NCI-H226 (cell line): Measurements from ENCODE around the gene SNAI1.

Experiments used
- DNase-seq: peaks from one replicate; pipeline ENCODE4 v3.0.0-alpha.2; 2015

SNAI1 gene

GRCh38 chr20:50038169-50038568 lies 55.4 kb downstream of the SNAI1 start:
- no peak for DNase-seq
